Gastrocnemius medialis (tissue), 4 donors: Measurements from ENCODE around the gene MTAP.

Experiments
- CTCF ChIP-seq, 5 experiments: fragments of 450-650 bp in 3 of 5; fragments of 200-600 bp in 2 of 5; sonication (generic) in 2 of 5; IDR thresholded peaks in 4 of 5; conservative IDR thresholded peaks in 1 of 5; 1 replicate in 4 of 5; 2 replicates in 1 of 5; pipeline ENCODE4 v1.5.1; 2016 to 2019; ENCODE audit warnings: antibody characterized with exemption in 5 of 5, mild to moderate bottlenecking in 3 of 5, moderate library complexity in 3 of 5
- POLR2A ChIP-seq, 2 donors: fragments of 450-650 bp; IDR thresholded peaks; one replicate each; pipeline ENCODE4 v1.6.1; 2017; ENCODE audit warnings: antibody characterized with exemption in 2 of 2, mild to moderate bottlenecking in 2 of 2, moderate library complexity in 2 of 2

- TF ChIP-seq POLR2A (IDR thresholded peaks at IDR 0.05) (no peak), CTCF (IDR thresholded peaks at IDR 0.05 in 4 of 5, conservative IDR thresholded peaks at IDR 0.05 in 1 of 5) (no peak)
Measured at GRCh38 chr9:21856301-21857094, 54.1 kb downstream of the MTAP start.
